ENCODE measurements around the gene SNED1. TPM values are rescaled to one million over a fixed set of nuclear protein-coding genes. Genes with fewer than 3 reads are reported as not detected.
"Not testable (repeated sequence)": the region's sequence is repeated elsewhere in the genome, so short reads cannot be mapped to it uniquely, and the experiment has no call there.

The SNED1 gene
- total and polyA plus RNA-seq, 2 donors, result 3.2 to 7.1 TPM

DNA sequence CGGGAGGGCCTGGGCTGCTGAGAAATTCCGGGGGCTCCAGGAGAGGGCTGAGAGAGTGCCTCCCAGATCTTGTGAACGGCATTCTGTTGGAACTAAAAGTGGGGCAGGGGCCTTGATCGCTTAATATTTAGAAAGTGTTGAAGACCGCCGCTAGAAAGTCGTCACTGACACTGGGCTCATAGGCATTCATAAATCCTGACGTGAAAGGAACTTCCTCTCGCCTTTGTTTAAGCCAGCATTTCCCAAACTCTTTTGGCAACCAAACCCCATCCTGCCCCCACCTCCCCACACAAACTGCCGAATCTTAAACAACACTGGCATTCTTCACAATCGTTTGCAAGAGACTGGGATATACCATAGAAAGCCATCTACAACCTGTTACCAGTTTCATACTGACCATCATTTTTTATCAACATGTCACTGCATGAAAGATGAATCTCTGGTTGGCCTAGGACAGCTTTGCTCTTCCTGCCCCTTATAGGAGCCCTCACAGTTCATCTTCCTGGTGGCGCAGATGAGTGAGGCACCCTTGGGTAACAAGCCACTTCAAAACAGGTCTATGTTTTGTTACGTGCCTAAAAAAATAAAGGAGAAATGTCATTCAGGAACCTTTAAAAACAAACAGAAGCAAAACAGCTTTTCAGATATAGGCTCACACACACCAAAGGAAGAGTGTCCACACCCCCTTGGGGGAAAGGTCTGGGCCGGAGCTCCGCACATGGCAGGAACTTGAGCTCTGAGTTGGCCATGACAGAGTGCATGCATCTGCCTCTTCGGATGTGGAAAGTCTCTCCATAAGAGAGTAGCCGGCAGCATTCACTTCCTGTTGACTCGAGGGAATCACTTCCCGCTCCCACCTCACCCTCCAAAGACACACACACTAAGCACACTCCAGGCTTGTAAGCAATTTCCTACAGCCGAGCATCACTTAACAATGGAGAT is 90.6 kb downstream of the SNED1 start:
- no peaks in the 10 kb centered on the region for H3K27me3 ChIP-seq (ENCODE audit: control insufficient read depth in 2 of 2, insufficient read depth in 1 of 2, low read length in 1 of 2)
- DNase-seq (ENCODE audit: low read depth in 6 of 9, low spot score in 9 of 9), result no peak
- no peaks in the 10 kb centered on the region for H3K9me3 ChIP-seq (ENCODE audit: control insufficient read depth in 2 of 2, insufficient read depth in 1 of 2, low read length in 1 of 2)
- H3K27ac ChIP-seq (ENCODE audit: low read depth in 1 of 2, low read length in 1 of 2), result no peak overlapping the region
- 93% methylated on average over 20 of the region's 20 CpGs for WGBS
- H3K4me3 ChIP-seq (ENCODE audit: low read length in 2 of 2), result no peak overlapping the region
- no peaks in the 10 kb centered on the region for H3K4me1 ChIP-seq (ENCODE audit: control insufficient read depth in 2 of 2, insufficient read depth in 2 of 2, low read length in 2 of 2)
- peaks cover 65 to 71% of the 10 kb centered on the region in 2 donors for H3K36me3 ChIP-seq (ENCODE audit: control insufficient read depth in 2 of 2, insufficient read depth in 2 of 2, low read length in 1 of 2)

DNA sequence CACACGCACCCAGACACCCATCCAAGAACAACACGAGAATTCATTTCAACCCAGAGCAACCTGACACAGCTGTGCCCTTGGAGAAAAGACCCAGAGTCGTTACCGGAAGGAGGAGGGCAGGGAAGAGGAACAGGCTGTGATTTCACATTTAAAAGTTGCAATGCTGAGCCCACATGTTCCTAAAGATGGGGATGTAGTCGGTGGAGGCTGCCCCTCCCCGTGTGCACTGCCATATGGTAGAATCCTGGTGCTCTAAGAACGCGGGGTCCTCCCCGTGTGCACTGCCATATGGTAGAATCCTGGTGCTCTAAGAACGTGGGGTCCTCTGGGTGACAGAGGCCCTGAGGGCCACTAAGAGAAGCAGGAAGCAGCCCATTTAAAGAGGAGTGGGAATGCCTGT is 92.8 kb downstream of the SNED1 start:
- Histone ChIP-seq H3K27me3 (ENCODE audit: control insufficient read depth in 2 of 2, insufficient read depth in 1 of 2, low read length in 1 of 2) (no peaks in the 10 kb centered on the region), H3K4me1 (ENCODE audit: control insufficient read depth in 2 of 2, insufficient read depth in 2 of 2, low read length in 2 of 2) (peaks cover 7 to 12% of the 10 kb centered on the region in 2 donors), H3K9me3 (ENCODE audit: control insufficient read depth in 2 of 2, insufficient read depth in 1 of 2, low read length in 1 of 2) (no peaks in the 10 kb centered on the region), H3K27ac (ENCODE audit: low read depth in 1 of 2, low read length in 1 of 2) (no peak overlapping the region), H3K36me3 (ENCODE audit: control insufficient read depth in 2 of 2, insufficient read depth in 2 of 2, low read length in 1 of 2) (peaks cover 81 to 83% of the 10 kb centered on the region in 2 donors), H3K4me3 (ENCODE audit: low read length in 2 of 2) (no peak overlapping the region)
- WGBS, result 94% methylated on average over 10 of the region's 10 CpGs
- no peak for DNase-seq (ENCODE audit: low read depth in 6 of 9, low spot score in 9 of 9)

- 97% methylated on average over 22 of the region's 22 CpGs for WGBS
- peaks cover 7 to 14% of the 10 kb centered on the region in 2 donors for H3K4me1 ChIP-seq (ENCODE audit: control insufficient read depth in 2 of 2, insufficient read depth in 2 of 2, low read length in 2 of 2)
- H3K27ac ChIP-seq (ENCODE audit: low read depth in 1 of 2, low read length in 1 of 2), result no peak overlapping the region
- H3K9me3 ChIP-seq (ENCODE audit: control insufficient read depth in 2 of 2, insufficient read depth in 1 of 2, low read length in 1 of 2), result no peaks in the 10 kb centered on the region
- DNase-seq (ENCODE audit: low read depth in 6 of 9, low spot score in 9 of 9), result no peak
- H3K27me3 ChIP-seq (ENCODE audit: control insufficient read depth in 2 of 2, insufficient read depth in 1 of 2, low read length in 1 of 2), result no peaks in the 10 kb centered on the region
- H3K4me3 ChIP-seq (ENCODE audit: low read length in 2 of 2), result no peak overlapping the region
- peaks cover 76 to 81% of the 10 kb centered on the region in 2 donors for H3K36me3 ChIP-seq (ENCODE audit: control insufficient read depth in 2 of 2, insufficient read depth in 2 of 2, low read length in 1 of 2)
Measured at GRCh38 chr2:241091734-241092445, 93.5 kb downstream of the SNED1 start.

- H3K36me3 ChIP-seq (ENCODE audit: control insufficient read depth in 2 of 2, insufficient read depth in 2 of 2, low read length in 1 of 2), result peaks cover 74 to 81% of the 10 kb centered on the region in 2 donors
- no peaks in the 10 kb centered on the region for H3K27me3 ChIP-seq (ENCODE audit: control insufficient read depth in 2 of 2, insufficient read depth in 1 of 2, low read length in 1 of 2)
- no peak overlapping the region for H3K4me3 ChIP-seq (ENCODE audit: low read length in 2 of 2)
- H3K27ac ChIP-seq (ENCODE audit: low read depth in 1 of 2, low read length in 1 of 2), result no peak overlapping the region
- WGBS, result 94% methylated on average over 8 of the region's 8 CpGs
- peaks cover 7 to 14% of the 10 kb centered on the region in 2 donors for H3K4me1 ChIP-seq (ENCODE audit: control insufficient read depth in 2 of 2, insufficient read depth in 2 of 2, low read length in 2 of 2)
- DNase-seq (ENCODE audit: low read depth in 6 of 9, low spot score in 9 of 9), result no peak
- H3K9me3 ChIP-seq (ENCODE audit: control insufficient read depth in 2 of 2, insufficient read depth in 1 of 2, low read length in 1 of 2), result no peaks in the 10 kb centered on the region
Measured at GRCh38 chr2:241092677-241093076, 94.3 kb downstream of the SNED1 start.

- Histone ChIP-seq H3K4me1 (ENCODE audit: control insufficient read depth in 2 of 2, insufficient read depth in 2 of 2, low read length in 2 of 2) (peaks cover 7 to 14% of the 10 kb centered on the region in 2 donors), H3K36me3 (ENCODE audit: control insufficient read depth in 2 of 2, insufficient read depth in 2 of 2, low read length in 1 of 2) (peaks cover 69 to 77% of the 10 kb centered on the region in 2 donors)
- H3K27me3 ChIP-seq (ENCODE audit: control insufficient read depth in 2 of 2, insufficient read depth in 1 of 2, low read length in 1 of 2); DNase-seq (ENCODE audit: low read depth in 6 of 9, low spot score in 9 of 9); H3K9me3 ChIP-seq (ENCODE audit: control insufficient read depth in 2 of 2, insufficient read depth in 1 of 2, low read length in 1 of 2); H3K27ac ChIP-seq (ENCODE audit: low read depth in 1 of 2, low read length in 1 of 2); H3K4me3 ChIP-seq (ENCODE audit: low read length in 2 of 2): not testable (repeated sequence)
- WGBS, result 96% methylated on average over 10 of the region's 10 CpGs
Measured at GRCh38 chr2:241093133-241093781, 94.8 kb downstream of the SNED1 start.

GRCh38 chr2:241094172-241094571 is 95.8 kb downstream of the SNED1 start:
- Histone ChIP-seq H3K9me3 (ENCODE audit: control insufficient read depth in 2 of 2, insufficient read depth in 1 of 2, low read length in 1 of 2) (no peaks in the 10 kb centered on the region), H3K4me1 (ENCODE audit: control insufficient read depth in 2 of 2, insufficient read depth in 2 of 2, low read length in 2 of 2) (peaks cover 7 to 14% of the 10 kb centered on the region in 2 donors), H3K36me3 (ENCODE audit: control insufficient read depth in 2 of 2, insufficient read depth in 2 of 2, low read length in 1 of 2) (peaks cover 64 to 77% of the 10 kb centered on the region in 2 donors), H3K27ac (ENCODE audit: low read depth in 1 of 2, low read length in 1 of 2) (no peak overlapping the region), H3K4me3 (ENCODE audit: low read length in 2 of 2) (no peak overlapping the region), H3K27me3 (ENCODE audit: control insufficient read depth in 2 of 2, insufficient read depth in 1 of 2, low read length in 1 of 2) (no peaks in the 10 kb centered on the region)
- WGBS, result 95% methylated on average over 7 of the region's 7 CpGs
- DNase-seq (ENCODE audit: low read depth in 6 of 9, low spot score in 9 of 9), result no peak

GRCh38 chr2:241094924-241095420 is 96.6 kb downstream of the SNED1 start:
- Histone ChIP-seq H3K27ac (ENCODE audit: low read depth in 1 of 2, low read length in 1 of 2) (no peak overlapping the region), H3K4me1 (ENCODE audit: control insufficient read depth in 2 of 2, insufficient read depth in 2 of 2, low read length in 2 of 2) (peaks cover 9 to 14% of the 10 kb centered on the region in 2 donors), H3K27me3 (ENCODE audit: control insufficient read depth in 2 of 2, insufficient read depth in 1 of 2, low read length in 1 of 2) (no peaks in the 10 kb centered on the region), H3K9me3 (ENCODE audit: control insufficient read depth in 2 of 2, insufficient read depth in 1 of 2, low read length in 1 of 2) (no peaks in the 10 kb centered on the region), H3K36me3 (ENCODE audit: control insufficient read depth in 2 of 2, insufficient read depth in 2 of 2, low read length in 1 of 2) (peaks cover 65 to 78% of the 10 kb centered on the region in 2 donors), H3K4me3 (ENCODE audit: low read length in 2 of 2) (no peak overlapping the region)
- no peak for DNase-seq (ENCODE audit: low read depth in 6 of 9, low spot score in 9 of 9)
- WGBS, result 97% methylated on average over 5 of the region's 6 CpGs

- Histone ChIP-seq H3K27ac (ENCODE audit: low read depth in 1 of 2, low read length in 1 of 2) (peak overlapping the region in 1 of 2 donors; percentile 1), H3K36me3 (ENCODE audit: control insufficient read depth in 2 of 2, insufficient read depth in 2 of 2, low read length in 1 of 2) (peaks cover 63 to 78% of the 10 kb centered on the region in 2 donors)
- WGBS, result 86% methylated on average over 14 of the region's 14 CpGs
Measured at GRCh38 chr2:241095594-241096290, 97.3 kb downstream of the SNED1 start.

More at GRCh38 chr2:241095594-241096290, 97.3 kb downstream of the SNED1 start:
- Histone ChIP-seq H3K4me3 (ENCODE audit: low read length in 2 of 2) (no peak overlapping the region), H3K27me3 (ENCODE audit: control insufficient read depth in 2 of 2, insufficient read depth in 1 of 2, low read length in 1 of 2) (no peaks in the 10 kb centered on the region), H3K4me1 (ENCODE audit: control insufficient read depth in 2 of 2, insufficient read depth in 2 of 2, low read length in 2 of 2) (peaks cover 9 to 14% of the 10 kb centered on the region in 2 donors), H3K9me3 (ENCODE audit: control insufficient read depth in 2 of 2, insufficient read depth in 1 of 2, low read length in 1 of 2) (no peaks in the 10 kb centered on the region)
- DNase-seq (ENCODE audit: low read depth in 6 of 9, low spot score in 9 of 9), result peak in 7 of 9 donors; percentile 13 to 74 (median 37)
